H1 (cell line): ENCODE measurements around the gene MARK1. TPM values are rescaled to one million over a fixed set of nuclear protein-coding genes. Genes with fewer than 3 reads are reported as not detected.

Experiments used
- CTCF ChIA-PET: fragments of 300-600 bp; sonication (Branson Sonifier 250); formaldehyde crosslinking; loops from one replicate; lab custom pipeline; 2021; ENCODE audit not compliant: partially characterized antibody; lab: Charles Lee
- POLR2A ChIA-PET: fragments of 300-600 bp; sonication (Branson Sonifier 250); formaldehyde crosslinking; loops from one replicate; lab custom pipeline; 2021; ENCODE audit warnings: inconsistent platforms; ENCODE audit not compliant: partially characterized antibody; lab: Charles Lee
- DNase-seq, 2 experiments: peaks; one replicate each; pipeline versions ENCODE4 v3.0.0 to v3.0.0-alpha.2; 2010 to 2022; ENCODE audit warnings: low spot score in 2 of 2, low read depth in 1 of 2, mixed read lengths in 1 of 2
- FAIRE-seq: peaks from 2 replicates; lab custom pipeline; 2011; peaks lifted over from hg19 to GRCh38; lab: Jason Lieb, UNC
- H2AFZ ChIP-seq: 2 replicates; pipeline ENCODE4 v1.8.1; 2012; ENCODE audit warnings: low read length, inconsistent platforms
- H2AK5ac ChIP-seq: 2 replicates; pipeline ENCODE4 v1.6.1; 2013; ENCODE audit warnings: low read depth, low read length
- H2BK120ac ChIP-seq: replicated peaks from 2 replicates; pipeline ENCODE3; 2013; ENCODE audit warnings: low read depth, low read length, inconsistent platforms
- H2BK12ac ChIP-seq: 2 replicates; pipeline ENCODE4 v1.6.1; 2013; ENCODE audit warnings: low read depth, low read length
- H2BK15ac ChIP-seq: 2 replicates; pipeline ENCODE4 v1.6.1; 2013; ENCODE audit warnings: low read length
- H2BK20ac ChIP-seq: 2 replicates; pipeline ENCODE4 v1.6.1; 2013; ENCODE audit warnings: low read length
- H2BK5ac ChIP-seq: 2 replicates; pipeline ENCODE4 v1.6.1; 2013; ENCODE audit warnings: low read depth, low read length
- H3K14ac ChIP-seq: 2 replicates; pipeline ENCODE4 v1.6.1; 2013; ENCODE audit warnings: inconsistent platforms; ENCODE audit not compliant: insufficient read length
- H3K18ac ChIP-seq: 2 replicates; pipeline ENCODE4 v1.6.1; 2013; ENCODE audit warnings: low read length; ENCODE audit errors: extremely low read depth
- H3K23ac ChIP-seq: 2 replicates; pipeline ENCODE4 v1.6.1; 2013; ENCODE audit warnings: inconsistent platforms; ENCODE audit not compliant: insufficient read length
- H3K23me2 ChIP-seq: 2 replicates; pipeline ENCODE4 v1.6.1; 2013; ENCODE audit warnings: low read depth, low read length
- H3K27ac ChIP-seq: 2 replicates; pipeline ENCODE4 v1.6.1; 2011; ENCODE audit warnings: low read depth, low read length, inconsistent platforms
- H3K27me3 ChIP-seq, 4 experiments: replicated peaks in 1 of 4; 1 replicate in 1 of 4; 2 replicates in 3 of 4; pipeline versions ENCODE4 v1.6.1 to v1.8.1; 2011 to 2013; ENCODE audit warnings: low read length in 3 of 4, mild to moderate bottlenecking in 3 of 4, inconsistent platforms in 2 of 4, mixed read lengths in 2 of 4, moderate library complexity in 1 of 4; ENCODE audit not compliant: control insufficient read depth in 3 of 4, insufficient read depth in 3 of 4; ENCODE audit errors: extremely low read depth in 1 of 4
- H3K36me3 ChIP-seq, 4 experiments: 2 replicates each; pipeline versions ENCODE4 v1.6.1 to v1.8.1; 2011 to 2013; ENCODE audit warnings: mild to moderate bottlenecking in 4 of 4, low read length in 3 of 4, moderate library complexity in 2 of 4, control low read depth in 1 of 4, inconsistent platforms in 1 of 4; ENCODE audit not compliant: insufficient read depth in 4 of 4, control insufficient read depth in 2 of 4
- H3K4ac ChIP-seq: replicated peaks from 2 replicates; pipeline ENCODE3; 2013; ENCODE audit warnings: low read length, low read depth, mixed read lengths, inconsistent platforms; ENCODE audit not compliant: insufficient read length
- H3K4me1 ChIP-seq, 4 experiments: replicated peaks in 1 of 4; 1 replicate in 1 of 4; 2 replicates in 3 of 4; pipeline versions ENCODE4 v1.6.1 to v1.8.1; 2011 to 2013; ENCODE audit warnings: low read length in 3 of 4, inconsistent platforms in 2 of 4, mixed read lengths in 1 of 4; ENCODE audit not compliant: insufficient read depth in 4 of 4, control insufficient read depth in 3 of 4
- H3K4me2 ChIP-seq, 2 experiments: 2 replicates each; pipeline versions ENCODE4 v1.6.1 to v1.8.1; 2011 to 2013; ENCODE audit warnings: low read depth in 2 of 2, low read length in 2 of 2, control low read depth in 1 of 2, inconsistent platforms in 1 of 2, mild to moderate bottlenecking in 1 of 2; ENCODE audit not compliant: insufficient read depth in 1 of 2
- H3K4me3 ChIP-seq, 4 experiments: fragments of 200-600, 300-600 bp in 1 of 4; sonication (generic), shearing (Covaris generic), sonication (Bioruptor Twin) in 1 of 4; 2 replicates each; pipeline versions ENCODE4 v1.5.1 to v1.8.1; 2011 to 2016; ENCODE audit warnings: low read length in 4 of 4, low read depth in 3 of 4, control low read depth in 2 of 4, inconsistent platforms in 2 of 4, mild to moderate bottlenecking in 2 of 4, mixed read lengths in 1 of 4, moderate library complexity in 1 of 4; ENCODE audit not compliant: insufficient read depth in 2 of 4; ENCODE audit errors: extremely low read depth in 1 of 4
- H3K56ac ChIP-seq: replicated peaks from 2 replicates; pipeline ENCODE3; 2013; ENCODE audit warnings: low read depth, mild to moderate bottlenecking, mixed read lengths, low read length, inconsistent platforms; ENCODE audit not compliant: insufficient read length
- H3K79me1 ChIP-seq: 2 replicates; pipeline ENCODE4 v1.6.1; 2013; ENCODE audit warnings: low read depth, low read length, control low read depth
- H3K79me2 ChIP-seq, 2 experiments: 2 replicates each; pipeline versions ENCODE4 v1.6.1 to v1.8.1; 2012 to 2013; ENCODE audit warnings: low read length in 2 of 2, mild to moderate bottlenecking in 2 of 2, inconsistent platforms in 1 of 2; ENCODE audit not compliant: insufficient read depth in 2 of 2, control insufficient read depth in 1 of 2
- H3K9ac ChIP-seq, 4 experiments: replicated peaks in 1 of 4; 1 replicate in 1 of 4; 2 replicates in 3 of 4; pipeline versions ENCODE4 v1.6.1 to v1.8.1; 2011 to 2013; ENCODE audit warnings: low read depth in 3 of 4, low read length in 3 of 4, control low read depth in 2 of 4, mild to moderate bottlenecking in 2 of 4, moderate library complexity in 2 of 4, inconsistent platforms in 1 of 4; ENCODE audit errors: extremely low read depth in 1 of 4
- H3K9me3 ChIP-seq, 2 experiments: 2 replicates each; pipeline versions ENCODE4 v1.6.1 to v1.8.1; 2012 to 2013; ENCODE audit warnings: mild to moderate bottlenecking in 2 of 2, moderate library complexity in 2 of 2, control low read depth in 1 of 2, inconsistent platforms in 1 of 2, low read depth in 1 of 2, low read length in 1 of 2, mixed read lengths in 1 of 2; ENCODE audit not compliant: insufficient read depth in 2 of 2
- H4K20me1 ChIP-seq, 2 experiments: replicated peaks in 1 of 2; 2 replicates each; pipeline versions ENCODE3 to v1.8.1; 2011 to 2013; ENCODE audit warnings: inconsistent platforms in 2 of 2, low read length in 2 of 2, mild to moderate bottlenecking in 1 of 2; ENCODE audit not compliant: insufficient read depth in 2 of 2, control insufficient read depth in 1 of 2
- H4K5ac ChIP-seq: 2 replicates; pipeline ENCODE4 v1.6.1; 2013; ENCODE audit warnings: low read length, low read depth, mixed read lengths, inconsistent platforms; ENCODE audit not compliant: insufficient read length
- H4K8ac ChIP-seq: 2 replicates; pipeline ENCODE4 v1.8.0; 2013; ENCODE audit warnings: mild to moderate bottlenecking, moderate library complexity, low read length, inconsistent platforms; ENCODE audit not compliant: insufficient read depth; ENCODE audit errors: extremely low read depth
- H4K91ac ChIP-seq: replicated peaks from 2 replicates; pipeline ENCODE3; 2013; ENCODE audit warnings: low read length, mixed read lengths, inconsistent platforms; ENCODE audit not compliant: insufficient read length
- CBX8 ChIP-seq: fragments of 300-800, 300-1000 bp; sonication (generic); IDR thresholded peaks from 2 replicates; pipeline ENCODE4 v1.7.1; 2016; ENCODE audit warnings: low read depth, low read length, borderline replicate concordance
- CEBPB ChIP-seq: IDR thresholded peaks from 2 replicates; pipeline ENCODE4 v1.6.1; 2012; ENCODE audit warnings: low read depth, low read length
- EP300 ChIP-seq, 2 experiments: IDR thresholded peaks; 1 replicate in 1 of 2; 2 replicates in 1 of 2; pipeline ENCODE4 v1.6.1; 2011 to 2012; ENCODE audit warnings: low read depth in 2 of 2, low read length in 2 of 2, mild to moderate bottlenecking in 2 of 2, borderline replicate concordance in 1 of 2, inconsistent platforms in 1 of 2, moderate library complexity in 1 of 2
- JUN ChIP-seq: IDR thresholded peaks from 2 replicates; pipeline ENCODE4 v1.6.1; 2011; ENCODE audit warnings: low read depth, mild to moderate bottlenecking, improper control_type of control experiment, low read length
- JUND ChIP-seq: IDR thresholded peaks from 2 replicates; pipeline ENCODE4 v1.6.1; 2011; ENCODE audit warnings: mild to moderate bottlenecking, improper control_type of control experiment, low read length
- PHF8 ChIP-seq: fragments of 200-600 bp; sonication (generic); conservative IDR thresholded peaks from 2 replicates; pipeline ENCODE4 v1.7.1; 2012; ENCODE audit warnings: low read depth, mild to moderate bottlenecking, inconsistent platforms, low read length, moderate library complexity
- POU5F1 ChIP-seq: IDR thresholded peaks from 2 replicates; pipeline ENCODE4 v1.6.1; 2011; ENCODE audit warnings: low read depth, mild to moderate bottlenecking, low read length, moderate library complexity
- SIN3A ChIP-seq, 2 experiments: IDR thresholded peaks in 1 of 2; conservative IDR thresholded peaks in 1 of 2; 2 replicates each; pipeline ENCODE4 v1.6.1; 2011 to 2012; ENCODE audit warnings: low read length in 2 of 2, improper control_type of control experiment in 1 of 2, low read depth in 1 of 2, mild to moderate bottlenecking in 1 of 2
- SP2 ChIP-seq: IDR thresholded peaks from 2 replicates; pipeline ENCODE4 v1.6.1; 2012; ENCODE audit warnings: mild to moderate bottlenecking, low read length, inconsistent platforms
- SUZ12 ChIP-seq: fragments of 200-600 bp; sonication (generic); IDR thresholded peaks from 2 replicates; pipeline ENCODE4 v1.6.1; 2012; ENCODE audit warnings: mild to moderate bottlenecking, inconsistent platforms, low read length, moderate library complexity, mixed read lengths
- TBP ChIP-seq: IDR thresholded peaks from 2 replicates; pipeline ENCODE4 v1.6.1; 2011; ENCODE audit warnings: low read depth, low read length, improper control_type of control experiment
- WGBS, 2 experiments: shearing (Covaris generic) in 1 of 2; methylation state at CpG; one replicate each; pipeline versions ENCODE4 v1.1.6 to v1.1.7; 2013 to 2015; ENCODE audit warnings: low lambda C conversion rate in 2 of 2, mixed read lengths in 2 of 2, inconsistent platforms in 1 of 2, low coverage in 1 of 2, missing lambda C conversion rate in 1 of 2; ENCODE audit not compliant: insufficient replicate concordance in 2 of 2, insufficient coverage in 1 of 2, insufficient read length in 1 of 2; ENCODE audit errors: extremely low coverage in 1 of 2, missing lambda C conversion rate in 1 of 2; 5-methylcytosine and 5-hydroxymethylcytosine counted together
- polyA plus RNA-seq, 7 experiments: library from polyadenylated mRNA; depleted of rRNA in 3 of 7; stranded (reverse) in 5 of 7; unstranded in 2 of 7; fragments of >200 nt in 5 of 7; fragments of 200-250 nt in 2 of 7; gene quantifications; 1 replicate in 5 of 7; 2 replicates in 1 of 7; 4 replicates in 1 of 7; pipeline versions ENCODE4 v1.2.1 to v1.2.3, GENCODE V29; 2011 to 2013; ENCODE audit warnings: missing spikeins in 2 of 7, mixed read lengths in 2 of 7
- total RNA-seq: library from RNA; stranded (reverse); fragmentation: NEBNext Ultra II Directional; extraction: Animal tissue kit (Norgen Biotek cat#: 25700); gene quantifications from 2 replicates; pipeline ENCODE4 v1.2.1, GENCODE V29; 2021
- TF ChIP-seq, protein P1 (sequence below): IDR thresholded peaks from 2 replicates; pipeline ENCODE4 v1.6.1; 2012; ENCODE audit warnings: inconsistent platforms

Gene MARK1
- total and polyA plus RNA-seq, 2 of the 8 experiments (the other 6 are each of a cell fraction or from before 2014, with no cell fraction given): 5.5 to 20.5 TPM

DNA sequence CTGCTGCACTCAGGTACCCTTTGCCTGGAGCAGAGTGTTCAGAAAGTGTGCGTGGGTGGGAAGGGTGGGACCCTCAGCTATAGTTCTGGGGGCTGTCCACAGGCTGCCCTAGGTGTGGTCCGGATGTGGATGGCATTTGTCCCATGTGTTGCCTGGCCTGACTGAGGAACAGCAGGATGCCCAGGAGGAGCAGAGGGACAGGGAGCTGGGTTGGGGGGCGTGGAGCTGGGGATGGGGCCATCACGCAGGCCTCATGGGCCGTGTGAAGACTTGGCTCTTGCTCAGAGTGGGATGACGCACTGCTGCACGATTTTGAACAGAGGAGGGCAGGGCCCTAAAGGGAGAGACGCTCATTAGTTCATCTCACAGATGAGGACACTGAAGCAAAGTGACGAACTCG is 179.2 kb downstream of the MARK1 start:
- Histone ChIP-seq H2AFZ (no peak overlapping the region), H3K14ac (no peak overlapping the region), H3K18ac (no peak overlapping the region), H3K9ac (no peak overlapping the region), H3K36me3 (no peaks in the 10 kb centered on the region), H4K91ac (no peak overlapping the region), H2BK12ac (no peak overlapping the region), H2BK120ac (no peak overlapping the region), H4K5ac (no peak overlapping the region), H3K27ac (no peak overlapping the region), H3K56ac (no peak overlapping the region), H3K23me2 (no peaks in the 10 kb centered on the region), H2BK20ac (no peak overlapping the region), H2BK15ac (no peak overlapping the region), H2BK5ac (no peak overlapping the region), H3K4me1 (peaks cover 0 to 11% (median 3%) of the 10 kb centered on the region in 4 experiments; a peak in 4 of 7 replicates), H4K8ac (no peak overlapping the region), H3K79me2 (no peaks in the 10 kb centered on the region), H3K27me3 (no peaks in the 10 kb centered on the region), H3K4ac (no peak overlapping the region), H3K79me1 (no peaks in the 10 kb centered on the region), H3K23ac (no peak overlapping the region), H3K4me2 (no peak overlapping the region), H3K4me3 (no peak overlapping the region), H3K9me3 (no peaks in the 10 kb centered on the region), H2AK5ac (no peak overlapping the region), H4K20me1 (no peaks in the 10 kb centered on the region)
- CTCF ChIA-PET: interaction anchor here (1.2 to 1.9 kb wide), 4 partner anchors 10 to 103 kb away, joined by 3 to 7 read pairs (median 4); no protein-coding TSS in a partner anchor
- DNase-seq: no peak
- POLR2A ChIA-PET: no interaction called here
- FAIRE-seq: no peak
- WGBS, 2 experiments: 87% methylated on average over 7 of the region's 10 CpGs; no CpG with 5 or more reads in 1 of the 2 experiments
- TF ChIP-seq CEBPB (no peak), SP2 (no peak), EP300 (IDR thresholded peaks at IDR 0.05; ENCODE audit: borderline replicate concordance in 1 of 2, low read depth in 2 of 2, low read length in 2 of 2) (no peak), CBX8 (no peak), SIN3A (conservative IDR thresholded peaks at IDR 0.05 in 1 of 2, IDR thresholded peaks at IDR 0.05 in 1 of 2; ENCODE audit: low read depth in 1 of 2, low read length in 2 of 2) (no peak), PHF8 (no peak), JUND (no peak), TBP (no peak), POU5F1 (no peak), JUN (no peak), SUZ12 (no peak)
- TF ChIP-seq, protein P1, sequence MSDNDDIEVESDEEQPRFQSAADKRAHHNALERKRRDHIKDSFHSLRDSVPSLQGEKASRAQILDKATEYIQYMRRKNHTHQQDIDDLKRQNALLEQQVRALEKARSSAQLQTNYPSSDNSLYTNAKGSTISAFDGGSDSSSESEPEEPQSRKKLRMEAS: no peak
